Measurements from ENCODE around the gene LBP. TPM values are rescaled to one million over a fixed set of nuclear protein-coding genes. Genes with fewer than 3 reads are reported as not detected.
A peak's percentile ranks its signal among the peaks of the same experiment; 100 is the strongest.

Gene LBP
- total RNA-seq, 1 experiment from 2014 or later = 0.15 TPM

- TF ChIP-seq CTCF (IDR thresholded peaks at IDR 0.05 in 2 of 3, conservative IDR thresholded peaks at IDR 0.05 in 1 of 3; ENCODE audit: borderline replicate concordance in 1 of 3, insufficient read depth in 1 of 3, low read depth in 2 of 3, low read length in 2 of 3) (no peak), MAX (IDR thresholded peaks at IDR 0.05) (no peak), FOSL1 (IDR thresholded peaks at IDR 0.05; ENCODE audit: low read depth) (no peak)
Measured at GRCh38 chr20:38363004-38363747, 16.9 kb downstream of the LBP start (continued).

GRCh38 chr20:38369389-38369788 lies 23.1 kb downstream of the LBP start:
- POLR2A ChIA-PET = no interaction called here
- BruUV-seq (replicated peaks) = no TSS peak

More at GRCh38 chr20:38369389-38369788, 23.1 kb downstream of the LBP start:
- peak; percentile 73 for ATAC-seq
- Histone ChIP-seq H3K4me3 (replicated peaks in 1 of 2; ENCODE audit: low read depth in 1 of 2, low read length in 2 of 2) (no peak overlapping the region), H3K4me2 (ENCODE audit: low read length) (no peak overlapping the region), H3K4me1 (ENCODE audit: control insufficient read depth in 1 of 2, insufficient read depth in 2 of 2, low read length in 2 of 2) (no peaks in the 10 kb centered on the region), H3K79me2 (ENCODE audit: insufficient read depth, low read length) (no peaks in the 10 kb centered on the region), H3K36me3 (ENCODE audit: control insufficient read depth in 1 of 2, insufficient read depth in 2 of 2, low read length in 2 of 2) (no peaks in the 10 kb centered on the region), H2AFZ (ENCODE audit: low read depth, low read length, poor library complexity, severe bottlenecking) (peak overlapping the region; percentile 85), H3K27ac (ENCODE audit: low read depth, low read length) (no peak overlapping the region), H3K9me3 (ENCODE audit: control insufficient read depth in 1 of 2, insufficient read depth in 1 of 2, low read depth in 1 of 2, low read length in 2 of 2) (no peaks in the 10 kb centered on the region), H3K27me3 (ENCODE audit: insufficient read depth, low read length) (no peaks in the 10 kb centered on the region), H4K20me1 (ENCODE audit: insufficient read depth) (no peaks in the 10 kb centered on the region), H3K9me2 (ENCODE audit: insufficient read depth) (no peaks in the 10 kb centered on the region), H3K9ac (ENCODE audit: low read length) (no peak overlapping the region)
- TF ChIP-seq SP1 (IDR thresholded peaks at IDR 0.05; ENCODE audit: low read depth) (peak; percentile 37; the same call in 1 of the 2 replicates), ZBTB33 (IDR thresholded peaks at IDR 0.05; ENCODE audit: extremely low read depth, insufficient replicate concordance, low read length) (no peak)
- ChIA-PET RAD21 (ENCODE audit: low non-redundant PET in 1 of 2, low total read pairs in 2 of 2, uncharacterized antibody in 2 of 2, unreplicated experiment in 2 of 2) (no interaction called here), CTCF (no interaction called here)
- DNase-seq (ENCODE audit: low read depth, low spot score) = peak; percentile 2
- intact Hi-C loops (cut with micrococcal nuclease) = no loop called here

Measured in HCT116 (cell line).